ENCODE data around the gene C19orf73. TPM values are rescaled to one million over a fixed set of nuclear protein-coding genes. Genes with fewer than 3 reads are reported as not detected.

C19orf73 gene
- total and polyA plus RNA-seq, 9 of the 15 experiments (the other 6 are each of a cell fraction or from before 2014, with no cell fraction given) = 0.08 to 7.4 (median 1.4) TPM

GRCh38 chr19:49119411-49120324 lies 725 bp upstream of the C19orf73 start, which contains the start of gene PPFIA3 (continued):
- TF ChIP-seq TSHZ1 (CRISPR knock-in tag; IDR thresholded peaks at IDR 0.05) = no peak
- no peak for TF ChIP-seq NFXL1 (CRISPR knock-in tag; IDR thresholded peaks at IDR 0.05)
- no peak for TF ChIP-seq ZNF584 (CRISPR knock-in tag; IDR thresholded peaks at IDR 0.05; ENCODE audit: low read depth)
- TF ChIP-seq DACH1 (IDR thresholded peaks at IDR 0.05; ENCODE audit: partially characterized antibody) = no peak
- TF ChIP-seq STAT5A (IDR thresholded peaks at IDR 0.05; ENCODE audit: borderline replicate concordance, low read length) = no peak
- no peak for TF ChIP-seq ZNF133 (CRISPR knock-in tag; IDR thresholded peaks at IDR 0.05)
- no peak for TF ChIP-seq KLF1 (tag; IDR thresholded peaks at IDR 0.05)
- TF ChIP-seq ZBTB7A (IDR thresholded peaks at IDR 0.05; ENCODE audit: borderline replicate concordance, control insufficient read depth, low read depth, low read length) = peak; percentile 73; the same call in 1 of the 2 replicates
- TF ChIP-seq ETV5 (CRISPR knock-in tag; IDR thresholded peaks at IDR 0.05; ENCODE audit: low read depth) = no peak
- TF ChIP-seq MAZ (CRISPR knock-in tag; conservative IDR thresholded peaks at IDR 0.05 in 1 of 2, IDR thresholded peaks at IDR 0.05 in 1 of 2) = peak; percentile 55 to 92
- 0 out of 2 replicates have a peak, but pooled peaks have one; percentile 25 for TF ChIP-seq NR2C2 (CRISPR knock-in tag; IDR thresholded peaks at IDR 0.05)
- TF ChIP-seq NR2C2 (tag; IDR thresholded peaks at IDR 0.05) = no peak
- TF ChIP-seq YY1 (IDR thresholded peaks at IDR 0.05; ENCODE audit: borderline replicate concordance in 1 of 3, control insufficient read depth in 1 of 3, extremely low read depth in 1 of 3, insufficient read depth in 3 of 3, insufficient read length in 1 of 3, insufficient replicate concordance in 2 of 3, low read depth in 1 of 3, low read length in 2 of 3) = peak in 1 of 3 experiments; percentile 9
- no peak for TF ChIP-seq ATF4 (CRISPR knock-in tag; IDR thresholded peaks at IDR 0.05)
- TF ChIP-seq, protein P1, sequence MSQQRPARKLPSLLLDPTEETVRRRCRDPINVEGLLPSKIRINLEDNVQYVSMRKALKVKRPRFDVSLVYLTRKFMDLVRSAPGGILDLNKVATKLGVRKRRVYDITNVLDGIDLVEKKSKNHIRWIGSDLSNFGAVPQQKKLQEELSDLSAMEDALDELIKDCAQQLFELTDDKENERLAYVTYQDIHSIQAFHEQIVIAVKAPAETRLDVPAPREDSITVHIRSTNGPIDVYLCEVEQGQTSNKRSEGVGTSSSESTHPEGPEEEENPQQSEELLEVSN (IDR thresholded peaks at IDR 0.05; ENCODE audit: borderline replicate concordance in 1 of 2, extremely low read depth in 1 of 2, insufficient read depth in 1 of 2, insufficient read length in 1 of 2, low read depth in 1 of 2, low read length in 1 of 2, poor library complexity in 1 of 2, severe bottlenecking in 1 of 2) = peak in 1 of 2 experiments; percentile 60
- TF ChIP-seq, protein P2, sequence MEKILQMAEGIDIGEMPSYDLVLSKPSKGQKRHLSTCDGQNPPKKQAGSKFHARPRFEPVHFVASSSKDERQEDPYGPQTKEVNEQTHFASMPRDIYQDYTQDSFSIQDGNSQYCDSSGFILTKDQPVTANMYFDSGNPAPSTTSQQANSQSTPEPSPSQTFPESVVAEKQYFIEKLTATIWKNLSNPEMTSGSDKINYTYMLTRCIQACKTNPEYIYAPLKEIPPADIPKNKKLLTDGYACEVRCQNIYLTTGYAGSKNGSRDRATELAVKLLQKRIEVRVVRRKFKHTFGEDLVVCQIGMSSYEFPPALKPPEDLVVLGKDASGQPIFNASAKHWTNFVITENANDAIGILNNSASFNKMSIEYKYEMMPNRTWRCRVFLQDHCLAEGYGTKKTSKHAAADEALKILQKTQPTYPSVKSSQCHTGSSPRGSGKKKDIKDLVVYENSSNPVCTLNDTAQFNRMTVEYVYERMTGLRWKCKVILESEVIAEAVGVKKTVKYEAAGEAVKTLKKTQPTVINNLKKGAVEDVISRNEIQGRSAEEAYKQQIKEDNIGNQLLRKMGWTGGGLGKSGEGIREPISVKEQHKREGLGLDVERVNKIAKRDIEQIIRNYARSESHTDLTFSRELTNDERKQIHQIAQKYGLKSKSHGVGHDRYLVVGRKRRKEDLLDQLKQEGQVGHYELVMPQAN (IDR thresholded peaks at IDR 0.05; ENCODE audit: borderline replicate concordance) = peak; percentile 44; the same call in 1 of the 2 replicates

Measured in K562 (cell line).